Liver (tissue), 3 donors: ENCODE data around the gene PPP2R3B.

Experiments used
- ATF3 ChIP-seq: IDR thresholded peaks from 2 replicates; pipeline ENCODE4 v1.6.1; 2016; ENCODE audit warnings: antibody characterized with exemption
- CTCF ChIP-seq: fragments of 150-350 bp; IDR thresholded peaks from 2 replicates; pipeline ENCODE4 v1.5.1; 2017; ENCODE audit warnings: improper control_type of control experiment, low read depth, low read length; ENCODE audit not compliant: missing input control
- FOXA1 ChIP-seq: IDR thresholded peaks from 2 replicates; pipeline ENCODE4 v1.6.1; 2016; ENCODE audit warnings: antibody characterized with exemption
- GABPA ChIP-seq, 2 donors: IDR thresholded peaks in 1 of 2; conservative IDR thresholded peaks in 1 of 2; 2 replicates each; pipeline ENCODE4 v1.6.1; 2016; ENCODE audit warnings: antibody characterized with exemption in 2 of 2, mild to moderate bottlenecking in 1 of 2, moderate library complexity in 1 of 2
- HNF4A ChIP-seq, 2 donors: conservative IDR thresholded peaks; 2 replicates each; pipeline ENCODE4 v1.6.1; 2016; ENCODE audit warnings: antibody characterized with exemption in 2 of 2, mild to moderate bottlenecking in 2 of 2
- JUND ChIP-seq, 2 donors: IDR thresholded peaks; 2 replicates each; pipeline ENCODE4 v1.6.1; 2016; ENCODE audit warnings: antibody characterized with exemption in 2 of 2
- RAD21 ChIP-seq, 2 donors: IDR thresholded peaks; 2 replicates each; pipeline ENCODE4 v1.6.1; 2016; ENCODE audit warnings: antibody characterized with exemption in 2 of 2, mild to moderate bottlenecking in 2 of 2
- SP1 ChIP-seq: IDR thresholded peaks from 2 replicates; pipeline ENCODE4 v1.6.1; 2018; ENCODE audit warnings: antibody characterized with exemption, mild to moderate bottlenecking
- TAF1 ChIP-seq: conservative IDR thresholded peaks from 2 replicates; pipeline ENCODE4 v1.6.1; 2016; ENCODE audit warnings: antibody characterized with exemption, mild to moderate bottlenecking
- YY1 ChIP-seq: IDR thresholded peaks from 2 replicates; pipeline ENCODE4 v1.6.1; 2016; ENCODE audit warnings: antibody characterized with exemption, mild to moderate bottlenecking
- TF ChIP-seq, protein P1 (sequence below): IDR thresholded peaks from 2 replicates; pipeline ENCODE4 v1.6.1; 2016; ENCODE audit warnings: antibody characterized with exemption
- TF ChIP-seq, protein P2 (sequence below): IDR thresholded peaks from 2 replicates; pipeline ENCODE4 v1.6.1; 2016; ENCODE audit warnings: antibody characterized with exemption, mild to moderate bottlenecking
- TF ChIP-seq, protein P3 (sequence below): IDR thresholded peaks from 2 replicates; pipeline ENCODE4 v1.6.1; 2016; ENCODE audit warnings: antibody characterized with exemption
- donor health status: healthy.
- donor health status: healthy.

DNA sequence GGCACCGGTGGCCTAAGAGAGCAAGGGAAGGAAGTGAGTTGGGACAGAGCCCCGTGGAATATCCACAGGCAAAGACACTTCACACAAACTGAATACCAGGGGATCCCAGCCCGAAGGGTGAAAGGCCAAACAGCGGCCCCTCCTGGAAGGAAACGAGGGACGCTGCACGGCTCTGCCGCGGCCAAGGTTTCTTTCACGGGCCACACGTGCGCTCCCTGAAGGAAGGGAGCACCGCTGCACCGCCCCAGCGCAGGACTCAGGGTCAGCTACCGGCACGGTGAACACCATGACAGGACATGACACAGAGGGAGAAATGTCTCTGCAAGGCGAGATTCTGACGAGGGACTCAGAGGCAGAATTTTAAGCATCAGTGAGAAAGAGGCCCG, 36.6 kb downstream of the PPP2R3B start:
- TF ChIP-seq CTCF (no peak), RAD21 (IDR thresholded peaks at IDR 0.05) (no peak), YY1 (no peak), JUND (IDR thresholded peaks at IDR 0.05) (no peak), TAF1 (no peak), HNF4A (conservative IDR thresholded peaks at IDR 0.05) (no peak), GABPA (IDR thresholded peaks at IDR 0.05 in 1 of 2, conservative IDR thresholded peaks at IDR 0.05 in 1 of 2) (no peak), FOXA1 (no peak), ATF3 (no peak), SP1 (no peak)
- TF ChIP-seq, protein P1, sequence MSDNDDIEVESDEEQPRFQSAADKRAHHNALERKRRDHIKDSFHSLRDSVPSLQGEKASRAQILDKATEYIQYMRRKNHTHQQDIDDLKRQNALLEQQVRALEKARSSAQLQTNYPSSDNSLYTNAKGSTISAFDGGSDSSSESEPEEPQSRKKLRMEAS, result no peak
- TF ChIP-seq, protein P2, sequence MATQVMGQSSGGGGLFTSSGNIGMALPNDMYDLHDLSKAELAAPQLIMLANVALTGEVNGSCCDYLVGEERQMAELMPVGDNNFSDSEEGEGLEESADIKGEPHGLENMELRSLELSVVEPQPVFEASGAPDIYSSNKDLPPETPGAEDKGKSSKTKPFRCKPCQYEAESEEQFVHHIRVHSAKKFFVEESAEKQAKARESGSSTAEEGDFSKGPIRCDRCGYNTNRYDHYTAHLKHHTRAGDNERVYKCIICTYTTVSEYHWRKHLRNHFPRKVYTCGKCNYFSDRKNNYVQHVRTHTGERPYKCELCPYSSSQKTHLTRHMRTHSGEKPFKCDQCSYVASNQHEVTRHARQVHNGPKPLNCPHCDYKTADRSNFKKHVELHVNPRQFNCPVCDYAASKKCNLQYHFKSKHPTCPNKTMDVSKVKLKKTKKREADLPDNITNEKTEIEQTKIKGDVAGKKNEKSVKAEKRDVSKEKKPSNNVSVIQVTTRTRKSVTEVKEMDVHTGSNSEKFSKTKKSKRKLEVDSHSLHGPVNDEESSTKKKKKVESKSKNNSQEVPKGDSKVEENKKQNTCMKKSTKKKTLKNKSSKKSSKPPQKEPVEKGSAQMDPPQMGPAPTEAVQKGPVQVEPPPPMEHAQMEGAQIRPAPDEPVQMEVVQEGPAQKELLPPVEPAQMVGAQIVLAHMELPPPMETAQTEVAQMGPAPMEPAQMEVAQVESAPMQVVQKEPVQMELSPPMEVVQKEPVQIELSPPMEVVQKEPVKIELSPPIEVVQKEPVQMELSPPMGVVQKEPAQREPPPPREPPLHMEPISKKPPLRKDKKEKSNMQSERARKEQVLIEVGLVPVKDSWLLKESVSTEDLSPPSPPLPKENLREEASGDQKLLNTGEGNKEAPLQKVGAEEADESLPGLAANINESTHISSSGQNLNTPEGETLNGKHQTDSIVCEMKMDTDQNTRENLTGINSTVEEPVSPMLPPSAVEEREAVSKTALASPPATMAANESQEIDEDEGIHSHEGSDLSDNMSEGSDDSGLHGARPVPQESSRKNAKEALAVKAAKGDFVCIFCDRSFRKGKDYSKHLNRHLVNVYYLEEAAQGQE, result no peak
- TF ChIP-seq, protein P3, sequence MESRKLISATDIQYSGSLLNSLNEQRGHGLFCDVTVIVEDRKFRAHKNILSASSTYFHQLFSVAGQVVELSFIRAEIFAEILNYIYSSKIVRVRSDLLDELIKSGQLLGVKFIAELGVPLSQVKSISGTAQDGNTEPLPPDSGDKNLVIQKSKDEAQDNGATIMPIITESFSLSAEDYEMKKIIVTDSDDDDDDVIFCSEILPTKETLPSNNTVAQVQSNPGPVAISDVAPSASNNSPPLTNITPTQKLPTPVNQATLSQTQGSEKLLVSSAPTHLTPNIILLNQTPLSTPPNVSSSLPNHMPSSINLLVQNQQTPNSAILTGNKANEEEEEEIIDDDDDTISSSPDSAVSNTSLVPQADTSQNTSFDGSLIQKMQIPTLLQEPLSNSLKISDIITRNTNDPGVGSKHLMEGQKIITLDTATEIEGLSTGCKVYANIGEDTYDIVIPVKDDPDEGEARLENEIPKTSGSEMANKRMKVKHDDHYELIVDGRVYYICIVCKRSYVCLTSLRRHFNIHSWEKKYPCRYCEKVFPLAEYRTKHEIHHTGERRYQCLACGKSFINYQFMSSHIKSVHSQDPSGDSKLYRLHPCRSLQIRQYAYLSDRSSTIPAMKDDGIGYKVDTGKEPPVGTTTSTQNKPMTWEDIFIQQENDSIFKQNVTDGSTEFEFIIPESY, result no peak
